Measurements from ENCODE around the gene FYN.

FYN gene

GRCh38 chr6:111769365-111770152 is 103.7 kb downstream of the FYN start:
- FAIRE-seq = no peak
- DNase-seq (ENCODE audit: insufficient read length, low spot score) = no peak
- TF ChIP-seq POLR2A (IDR thresholded peaks at IDR 0.05; ENCODE audit: low read depth, low read length) = no peak

GRCh38 chr6:111768431-111768770 is 104.9 kb downstream of the FYN start:
- no peak for TF ChIP-seq POLR2A (IDR thresholded peaks at IDR 0.05; ENCODE audit: low read depth, low read length)
- FAIRE-seq (no peak), DNase-seq (ENCODE audit: insufficient read length, low spot score) (no peak)

GRCh38 chr6:111767752-111768430 is 105.4 kb downstream of the FYN start:
- no peak for TF ChIP-seq POLR2A (IDR thresholded peaks at IDR 0.05; ENCODE audit: low read depth, low read length)
- no peak for FAIRE-seq

DNA sequence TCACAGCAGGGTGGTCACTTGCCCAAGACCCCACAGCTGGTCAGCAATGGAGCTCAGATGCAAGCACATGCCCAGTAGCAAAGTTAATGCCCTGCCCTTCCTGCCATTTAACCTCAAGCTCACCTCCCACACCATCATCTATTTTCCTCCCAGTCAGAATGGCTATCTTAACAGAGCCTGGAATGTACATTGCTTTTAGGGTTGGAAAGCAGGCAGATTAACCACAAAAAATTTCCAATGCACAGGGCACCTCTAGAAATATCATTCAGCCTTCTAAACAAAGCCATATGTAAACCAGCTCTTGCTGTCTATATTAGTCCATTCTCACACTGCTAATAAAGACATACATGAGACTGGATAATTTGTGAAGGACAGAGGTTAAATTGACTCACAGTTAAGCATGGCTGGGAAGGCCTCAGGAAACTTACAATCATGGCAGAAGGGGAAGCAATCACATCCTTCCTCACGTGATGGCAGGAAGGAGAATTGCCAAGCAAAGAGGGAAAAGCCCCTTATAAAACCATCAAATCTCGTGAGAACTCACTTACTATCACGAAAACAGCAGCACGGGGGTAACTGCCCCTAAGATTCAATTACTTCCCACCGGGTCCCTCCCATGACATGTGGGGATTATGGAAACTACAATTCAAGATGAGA is 106.9 kb downstream of the FYN start:
- DNase-seq (ENCODE audit: insufficient read length, low spot score) = no peak
- no peak for TF ChIP-seq POLR2A (IDR thresholded peaks at IDR 0.05; ENCODE audit: low read depth, low read length)

More at GRCh38 chr6:111767752-111768430, 105.4 kb downstream of the FYN start:
- no peak for DNase-seq (ENCODE audit: insufficient read length, low spot score)

DNA sequence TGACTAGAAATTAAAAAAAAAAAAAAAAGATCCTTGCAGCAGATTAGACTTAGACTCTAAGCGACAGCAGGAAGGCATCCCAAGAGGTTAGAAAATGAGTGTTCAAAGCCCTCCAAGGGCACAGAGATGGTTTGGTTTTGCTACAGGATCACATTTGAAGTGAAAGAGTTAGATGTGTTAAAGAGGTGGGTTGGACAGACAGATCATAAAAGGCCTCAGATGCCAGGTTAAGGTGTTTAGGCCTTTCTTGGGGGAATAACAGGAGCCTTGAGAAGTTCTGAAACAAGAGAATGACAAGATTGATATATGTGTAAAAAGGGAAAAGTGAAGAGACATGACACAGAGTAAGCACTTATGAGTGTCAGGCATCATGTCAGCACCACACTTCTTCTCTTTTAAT is 107.5 kb downstream of the FYN start:
- no peak for TF ChIP-seq POLR2A (IDR thresholded peaks at IDR 0.05; ENCODE audit: low read depth, low read length)
- DNase-seq (ENCODE audit: insufficient read length, low spot score) (no peak), FAIRE-seq (no peak)

More for the DNA sequence above, 106.9 kb downstream of the FYN start:
- FAIRE-seq = no peak

DNA sequence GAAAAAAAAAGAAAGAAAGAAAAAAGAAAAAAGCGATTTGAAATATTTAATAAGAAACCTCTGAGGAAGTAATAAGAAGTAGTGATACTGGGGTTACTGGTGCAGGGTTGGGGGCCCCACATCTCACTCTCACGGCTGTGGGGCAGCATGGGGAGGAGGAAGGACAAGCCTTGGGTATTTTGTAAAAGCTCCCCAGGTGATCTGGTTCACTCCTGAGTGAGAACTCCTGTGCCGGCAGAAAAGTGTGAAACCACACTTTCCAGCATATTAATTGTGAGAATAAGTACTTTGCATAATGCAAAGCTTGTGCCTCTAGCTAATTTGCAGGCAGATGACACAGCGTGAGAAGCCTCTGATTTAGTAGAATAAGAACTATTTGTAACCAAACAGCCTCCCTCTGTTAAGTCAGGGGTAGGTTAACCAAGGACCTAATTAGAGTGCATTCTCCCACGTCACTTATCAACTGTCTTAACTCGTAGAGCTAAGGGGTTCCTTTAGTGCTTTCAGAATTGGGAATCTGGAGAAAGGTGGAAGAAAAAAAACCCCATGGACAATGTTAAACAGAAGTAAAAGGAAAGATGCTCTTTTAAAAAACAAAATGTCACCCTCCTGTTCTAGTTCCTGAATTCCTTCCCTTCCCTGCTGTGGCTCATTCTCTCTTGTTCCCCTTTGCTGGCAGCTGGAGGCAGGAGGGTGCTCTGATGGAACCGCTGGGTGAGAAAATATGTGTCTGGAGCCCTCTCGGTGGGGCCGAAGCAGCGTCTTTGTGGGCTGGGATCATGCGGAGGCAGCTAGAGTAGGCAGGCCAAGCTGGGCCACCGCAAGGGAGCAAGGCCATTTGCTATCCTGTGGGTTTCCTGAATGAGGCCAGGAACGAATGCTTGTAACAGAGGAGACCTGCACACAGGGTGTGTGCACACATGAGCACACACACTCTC is 108.7 kb downstream of the FYN start:
- no peak for DNase-seq (ENCODE audit: insufficient read length, low spot score)
- no peak for FAIRE-seq
- TF ChIP-seq POLR2A (IDR thresholded peaks at IDR 0.05; ENCODE audit: low read depth, low read length) = no peak

GRCh38 chr6:111763381-111763780 is 109.9 kb downstream of the FYN start:
- TF ChIP-seq POLR2A (IDR thresholded peaks at IDR 0.05; ENCODE audit: low read depth, low read length) = no peak
- DNase-seq (ENCODE audit: insufficient read length, low spot score) (no peak), FAIRE-seq (no peak)

DNA sequence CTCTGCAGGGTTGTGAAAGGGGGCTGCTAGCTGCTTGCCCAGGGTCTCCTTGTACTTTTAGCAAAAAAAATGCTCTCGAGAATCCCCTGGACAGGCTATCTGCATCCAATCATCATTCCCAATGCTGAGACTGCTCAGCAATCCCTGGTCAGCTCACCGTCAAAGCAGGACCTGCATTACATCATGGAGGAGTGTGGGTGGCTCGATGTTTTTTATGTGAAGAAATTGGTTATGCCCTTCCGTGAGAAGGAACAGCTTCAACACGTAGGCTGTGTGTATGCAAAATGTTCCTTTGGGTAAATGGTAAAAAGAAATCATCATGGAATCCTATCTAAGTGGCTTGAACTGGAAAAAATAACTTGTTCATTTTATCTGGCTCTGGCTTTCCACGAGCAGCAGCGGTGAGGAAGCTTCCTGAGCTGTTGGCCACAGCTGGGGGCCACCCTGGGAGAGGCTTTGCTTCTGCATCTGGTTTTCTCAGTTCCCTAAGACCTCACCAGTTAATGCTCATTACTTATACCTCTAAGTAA is 111.4 kb downstream of the FYN start:
- DNase-seq (ENCODE audit: insufficient read length, low spot score) (no peak), FAIRE-seq (no peak)
- TF ChIP-seq POLR2A (IDR thresholded peaks at IDR 0.05; ENCODE audit: low read depth, low read length) = no peak

- DNase-seq (ENCODE audit: insufficient read length, low spot score) = no peak
- no peak for FAIRE-seq
- TF ChIP-seq POLR2A (IDR thresholded peaks at IDR 0.05; ENCODE audit: low read depth, low read length) = no peak
Measured at GRCh38 chr6:111761212-111761611, 112.0 kb downstream of the FYN start.

- FAIRE-seq = no peak
- DNase-seq (ENCODE audit: insufficient read length, low spot score) = no peak
- TF ChIP-seq POLR2A (IDR thresholded peaks at IDR 0.05; ENCODE audit: low read depth, low read length) = no peak
Measured at GRCh38 chr6:111759836-111760785, 113.1 kb downstream of the FYN start.

- FAIRE-seq (no peak), DNase-seq (ENCODE audit: insufficient read length, low spot score) (no peak)
- TF ChIP-seq POLR2A (IDR thresholded peaks at IDR 0.05; ENCODE audit: low read depth, low read length) = no peak
Measured at GRCh38 chr6:111759331-111759835, 113.9 kb downstream of the FYN start.
